ENCODE results near the gene DOCK6. TPM values are rescaled to one million over a fixed set of nuclear protein-coding genes. Genes with fewer than 3 reads are reported as not detected.

Gene DOCK6
- total and polyA plus RNA-seq, 2 of the 13 experiments (the other 11 are each of a cell fraction or from before 2014, with no cell fraction given), result 5.4 to 38.1 TPM

DNA sequence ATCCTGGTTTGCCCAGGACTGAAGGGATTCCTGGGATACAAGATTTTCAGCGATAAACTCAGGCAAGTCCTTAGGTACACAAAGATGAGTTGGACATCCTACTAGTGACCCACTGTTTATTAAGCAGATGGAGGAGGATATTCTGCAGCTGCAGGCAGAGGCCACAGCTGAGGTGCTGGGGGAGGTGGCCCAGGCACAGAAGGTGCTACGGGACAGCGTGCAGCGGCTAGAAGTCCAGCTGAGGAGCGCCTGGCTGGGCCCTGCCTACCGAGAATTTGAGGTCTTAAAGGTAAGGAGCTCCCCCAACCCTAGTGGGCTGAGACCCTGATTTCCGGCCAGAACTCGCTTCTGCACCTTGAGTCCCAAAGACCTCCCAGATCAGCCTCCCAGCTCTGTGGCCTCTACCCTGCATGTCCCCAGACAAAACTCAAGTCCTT lies 22.3 kb downstream of the DOCK6 start (continued):
- no peak for TF ChIP-seq DMAP1 (CRISPR knock-in tag; IDR thresholded peaks at IDR 0.05)
- TF ChIP-seq ARID4A (CRISPR knock-in tag; IDR thresholded peaks at IDR 0.05; ENCODE audit: borderline replicate concordance), result no peak
- TF ChIP-seq ZFP62 (CRISPR knock-in tag; IDR thresholded peaks at IDR 0.05), result no peak
- TF ChIP-seq ETV6 (CRISPR knock-in tag; conservative IDR thresholded peaks at IDR 0.05), result no peak
- no peak for TF ChIP-seq ZSCAN21 (CRISPR knock-in tag; IDR thresholded peaks at IDR 0.05; ENCODE audit: borderline replicate concordance)
- no peak for TF ChIP-seq ZSCAN30 (CRISPR knock-in tag; IDR thresholded peaks at IDR 0.05)
- no peak for TF ChIP-seq U2AF2 (IDR thresholded peaks at IDR 0.05; ENCODE audit: low read depth, low read length)
- TF ChIP-seq ATRX (CRISPR knock-in tag; IDR thresholded peaks at IDR 0.05; ENCODE audit: borderline replicate concordance), result no peak
- no peak for TF ChIP-seq HMGXB4 (CRISPR knock-in tag; IDR thresholded peaks at IDR 0.05; ENCODE audit: borderline replicate concordance in 1 of 2, low read depth in 1 of 2)
- TF ChIP-seq GATA4 (IDR thresholded peaks at IDR 0.05; ENCODE audit: borderline replicate concordance, low read depth), result no peak
- TF ChIP-seq TCF7 (IDR thresholded peaks at IDR 0.05; ENCODE audit: low read depth), result no peak
- TF ChIP-seq BRCA1 (CRISPR knock-in tag; IDR thresholded peaks at IDR 0.05), result no peak
- TF ChIP-seq SRSF1 (optimal IDR thresholded peaks at IDR 0.05; ENCODE audit: low read depth, low read length), result no peak
- TF ChIP-seq ZNF292 (CRISPR knock-in tag; IDR thresholded peaks at IDR 0.05; ENCODE audit: borderline replicate concordance, low read depth), result 0 out of 2 replicates have a peak, but pooled peaks have one; percentile 8
- TF ChIP-seq ZNF883 (CRISPR knock-in tag; IDR thresholded peaks at IDR 0.05; ENCODE audit: not compliant biosample characterization), result no peak
- TF ChIP-seq TBX2 (CRISPR knock-in tag; IDR thresholded peaks at IDR 0.05; ENCODE audit: borderline replicate concordance), result no peak
- no peak for TF ChIP-seq ZNF878 (CRISPR knock-in tag; IDR thresholded peaks at IDR 0.05)
- TF ChIP-seq TFAP4 (IDR thresholded peaks at IDR 0.05; ENCODE audit: borderline replicate concordance, low read depth), result 0 out of 2 replicates have a peak, but pooled peaks have one; percentile 49
- TF ChIP-seq ATF2 (CRISPR knock-in tag; IDR thresholded peaks at IDR 0.05), result no peak
- TF ChIP-seq ARNT (IDR thresholded peaks at IDR 0.05), result no peak
- no peak for TF ChIP-seq THYN1 (CRISPR knock-in tag; IDR thresholded peaks at IDR 0.05; ENCODE audit: borderline replicate concordance, low read depth)
- no peak for TF ChIP-seq DBP (CRISPR knock-in tag; IDR thresholded peaks at IDR 0.05; ENCODE audit: not compliant biosample characterization)

Data from HepG2 (cell line).